Measurements from ENCODE around the gene RESP18.

Gene RESP18

DNA sequence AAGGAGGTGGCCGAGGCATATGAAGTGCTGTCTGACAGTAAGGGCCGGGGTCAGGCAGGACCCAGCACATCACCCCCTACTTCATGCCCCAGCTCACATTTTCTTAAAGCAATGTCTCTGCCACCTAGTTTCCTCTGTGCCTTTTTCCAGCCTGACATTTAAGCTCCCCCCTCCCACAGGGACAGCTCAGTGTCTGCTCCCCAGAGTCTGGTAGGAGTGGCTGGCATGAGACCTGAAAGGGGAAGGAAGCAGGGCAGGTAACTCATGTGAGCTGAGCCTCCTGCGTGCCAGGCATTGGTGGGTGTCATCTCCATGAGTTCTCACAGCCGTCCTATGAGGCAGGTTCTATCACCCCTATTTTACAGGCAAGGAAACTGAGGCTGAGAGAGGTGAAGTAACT lies 51.9 kb downstream of the RESP18 start:
- TF ChIP-seq, protein P1, sequence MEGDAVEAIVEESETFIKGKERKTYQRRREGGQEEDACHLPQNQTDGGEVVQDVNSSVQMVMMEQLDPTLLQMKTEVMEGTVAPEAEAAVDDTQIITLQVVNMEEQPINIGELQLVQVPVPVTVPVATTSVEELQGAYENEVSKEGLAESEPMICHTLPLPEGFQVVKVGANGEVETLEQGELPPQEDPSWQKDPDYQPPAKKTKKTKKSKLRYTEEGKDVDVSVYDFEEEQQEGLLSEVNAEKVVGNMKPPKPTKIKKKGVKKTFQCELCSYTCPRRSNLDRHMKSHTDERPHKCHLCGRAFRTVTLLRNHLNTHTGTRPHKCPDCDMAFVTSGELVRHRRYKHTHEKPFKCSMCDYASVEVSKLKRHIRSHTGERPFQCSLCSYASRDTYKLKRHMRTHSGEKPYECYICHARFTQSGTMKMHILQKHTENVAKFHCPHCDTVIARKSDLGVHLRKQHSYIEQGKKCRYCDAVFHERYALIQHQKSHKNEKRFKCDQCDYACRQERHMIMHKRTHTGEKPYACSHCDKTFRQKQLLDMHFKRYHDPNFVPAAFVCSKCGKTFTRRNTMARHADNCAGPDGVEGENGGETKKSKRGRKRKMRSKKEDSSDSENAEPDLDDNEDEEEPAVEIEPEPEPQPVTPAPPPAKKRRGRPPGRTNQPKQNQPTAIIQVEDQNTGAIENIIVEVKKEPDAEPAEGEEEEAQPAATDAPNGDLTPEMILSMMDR (IDR thresholded peaks at IDR 0.05; ENCODE audit: low read length), result no peak
- TF ChIP-seq EZH2phosphoT487 (IDR thresholded peaks at IDR 0.05; ENCODE audit: low read length) (no peak), EZH2 (optimal IDR thresholded peaks at IDR 0.05; ENCODE audit: low read depth, low read length) (no peak)
- H3K4me1 ChIP-seq (ENCODE audit: low read length), result peaks cover 21% of the 10 kb centered on the region
- DNase-seq, result no peak

GRCh38 chr2:219279916-219280516 lies 52.5 kb downstream of the RESP18 start:
- peak overlapping the region; percentile 88 for H3K27ac ChIP-seq (ENCODE audit: low read length)
- peak overlapping the region; percentile 67 for H3K4me3 ChIP-seq (ENCODE audit: low read length)
- peak overlapping the region; percentile 57; the same call in 1 of the 2 replicates for H2AFZ ChIP-seq (ENCODE audit: low read length)
- DNase-seq, result no peak
- H4K20me1 ChIP-seq (ENCODE audit: insufficient read depth, low read length), result no peaks in the 10 kb centered on the region
- H3F3A ChIP-seq (ENCODE audit: insufficient read depth, low read length), result peaks cover 15% of the 10 kb centered on the region
- no peaks in the 10 kb centered on the region for H3K9me2 ChIP-seq (replicated peaks; ENCODE audit: insufficient read depth, low read length)
- H3K79me2 ChIP-seq (ENCODE audit: low read length), result peaks cover 10% of the 10 kb centered on the region
- peaks cover 21% of the 10 kb centered on the region for H3K4me1 ChIP-seq (ENCODE audit: low read length)
- H3K9ac ChIP-seq (ENCODE audit: low read length), result peak overlapping the region; percentile 96
- TF ChIP-seq, protein P1 (IDR thresholded peaks at IDR 0.05; ENCODE audit: low read length), result peak; percentile 42
- no peak for TF ChIP-seq EZH2 (optimal IDR thresholded peaks at IDR 0.05; ENCODE audit: low read depth, low read length)
- peak overlapping the region; percentile 58 for H3K4me2 ChIP-seq (ENCODE audit: low read depth, low read length)
- no peaks in the 10 kb centered on the region for H3K36me3 ChIP-seq (replicated peaks; ENCODE audit: insufficient read depth, low read length)
- H3K9me3 ChIP-seq (replicated peaks; ENCODE audit: insufficient read depth, low read length), result no peaks in the 10 kb centered on the region
- H3K27me3 ChIP-seq (replicated peaks; ENCODE audit: insufficient read depth, low read length), result no peaks in the 10 kb centered on the region

More for the DNA sequence above, 51.9 kb downstream of the RESP18 start:
- H3K9me2 ChIP-seq (replicated peaks; ENCODE audit: insufficient read depth, low read length), result no peaks in the 10 kb centered on the region
- H3K9me3 ChIP-seq (replicated peaks; ENCODE audit: insufficient read depth, low read length), result no peaks in the 10 kb centered on the region
- H3K79me2 ChIP-seq (ENCODE audit: low read length), result peaks cover 10% of the 10 kb centered on the region
- no peaks in the 10 kb centered on the region for H4K20me1 ChIP-seq (ENCODE audit: insufficient read depth, low read length)
- no peak overlapping the region for H3K4me3 ChIP-seq (ENCODE audit: low read length)
- 0 out of 2 replicates have a peak overlapping the region, but pooled peaks have one; percentile 96 for H3K9ac ChIP-seq (ENCODE audit: low read length)
- 0 out of 2 replicates have a peak overlapping the region, but pooled peaks have one; percentile 58 for H3K4me2 ChIP-seq (ENCODE audit: low read depth, low read length)
- H3K36me3 ChIP-seq (replicated peaks; ENCODE audit: insufficient read depth, low read length), result no peaks in the 10 kb centered on the region
- no peaks in the 10 kb centered on the region for H3K27me3 ChIP-seq (replicated peaks; ENCODE audit: insufficient read depth, low read length)
- H2AFZ ChIP-seq (ENCODE audit: low read length), result no peak overlapping the region
- peaks cover 15% of the 10 kb centered on the region for H3F3A ChIP-seq (ENCODE audit: insufficient read depth, low read length)
- no peak overlapping the region for H3K27ac ChIP-seq (ENCODE audit: low read length)

- Histone ChIP-seq H3K4me1 (ENCODE audit: low read length) (peaks cover 21% of the 10 kb centered on the region), H3F3A (ENCODE audit: insufficient read depth, low read length) (peaks cover 15% of the 10 kb centered on the region), H3K4me2 (ENCODE audit: low read depth, low read length) (peak within 1 kb of the TSS; percentile 81), H3K4me3 (ENCODE audit: low read length) (peak within 1 kb of the TSS; percentile 67), H2AFZ (ENCODE audit: low read length) (peak within 1 kb of the TSS; percentile 95), H4K20me1 (ENCODE audit: insufficient read depth, low read length) (no peaks in the 10 kb centered on the region), H3K27me3 (replicated peaks; ENCODE audit: insufficient read depth, low read length) (no peaks in the 10 kb centered on the region), H3K27ac (ENCODE audit: low read length) (peak within 1 kb of the TSS; percentile 88), H3K79me2 (ENCODE audit: low read length) (peaks cover 10% of the 10 kb centered on the region), H3K9me2 (replicated peaks; ENCODE audit: insufficient read depth, low read length) (no peaks in the 10 kb centered on the region), H3K9ac (ENCODE audit: low read length) (peak within 1 kb of the TSS; percentile 96), H3K9me3 (replicated peaks; ENCODE audit: insufficient read depth, low read length) (no peaks in the 10 kb centered on the region), H3K36me3 (replicated peaks; ENCODE audit: insufficient read depth, low read length) (no peaks in the 10 kb centered on the region)
- peak; percentile 99 for DNase-seq
- TF ChIP-seq, protein P1 (IDR thresholded peaks at IDR 0.05; ENCODE audit: low read length), result no peak
- TF ChIP-seq EZH2 (optimal IDR thresholded peaks at IDR 0.05; ENCODE audit: low read depth, low read length), result no peak
- no peak for TF ChIP-seq EZH2phosphoT487 (IDR thresholded peaks at IDR 0.05; ENCODE audit: low read length)
Observed at GRCh38 chr2:219279151-219279915, 53.2 kb downstream of the RESP18 start, which contains the start of gene DNAJB2. Gene DNAJB2 (plus strand): TSS chr2:219279366. CDS start chr2:219279834, 468 bp downstream.

Data from MM.1S (cell line).